HepG2 (cell line): Measurements from ENCODE around the gene RNF213. TPM values are rescaled to one million over a fixed set of nuclear protein-coding genes. Genes with fewer than 3 reads are reported as not detected.

Experiments used
- GLMP ChIP-seq: sonication (generic); formaldehyde crosslinking; IDR thresholded peaks from 2 replicates; pipeline ENCODE4 v1.9.0; 2021; ENCODE audit warnings: missing genetic modification reagents, mild to moderate bottlenecking, borderline replicate concordance
- PAXIP1 ChIP-seq: sonication (generic); formaldehyde crosslinking; conservative IDR thresholded peaks from 2 replicates; pipeline ENCODE4 v1.4.0; 2020; ENCODE audit warnings: mild to moderate bottlenecking, missing genetic modification reagents, moderate library complexity
- PPARG ChIP-seq: conservative IDR thresholded peaks from 2 replicates; pipeline ENCODE4 v1.6.1; 2016; ENCODE audit warnings: missing biosample characterization, missing genetic modification reagents
- TAF15 ChIP-seq: fragments of 200-400 bp; formaldehyde crosslinking; IDR thresholded peaks from one replicate; pipeline ENCODE4 v1.6.1; 2018; ENCODE audit warnings: mild to moderate bottlenecking, low read depth, low read length; ENCODE audit not compliant: poor library complexity, severe bottlenecking
- TRAFD1 ChIP-seq: sonication (generic); formaldehyde crosslinking; IDR thresholded peaks from 2 replicates; pipeline ENCODE4 v1.5.1; 2020; ENCODE audit warnings: missing genetic modification reagents, mild to moderate bottlenecking, borderline replicate concordance
- ZBTB14 ChIP-seq: sonication (generic); formaldehyde crosslinking; IDR thresholded peaks from 2 replicates; pipeline ENCODE4 v1.4.0; 2020; ENCODE audit warnings: missing genetic modification reagents
- ZBTB44 ChIP-seq: sonication (generic); formaldehyde crosslinking; IDR thresholded peaks from 2 replicates; pipeline ENCODE4 v1.4.0; 2020; ENCODE audit warnings: missing genetic modification reagents
- ZBTB46 ChIP-seq: sonication (generic); formaldehyde crosslinking; IDR thresholded peaks from 2 replicates; pipeline ENCODE4 v1.4.0; 2020; ENCODE audit warnings: mild to moderate bottlenecking, missing genetic modification reagents, borderline replicate concordance
- ZHX1 ChIP-seq: sonication (generic); formaldehyde crosslinking; IDR thresholded peaks from 2 replicates; pipeline ENCODE4 v1.8.1; 2022; ENCODE audit warnings: low read depth, mild to moderate bottlenecking, missing genetic modification reagents
- ZNF367 ChIP-seq: sonication (generic); formaldehyde crosslinking; IDR thresholded peaks from 2 replicates; pipeline ENCODE4 v1.4.0; 2020; ENCODE audit warnings: missing genetic modification reagents, borderline replicate concordance
- ZNF510 ChIP-seq: sonication (generic); formaldehyde crosslinking; IDR thresholded peaks from 2 replicates; pipeline ENCODE4 v1.4.0; 2020; ENCODE audit warnings: low read depth, mild to moderate bottlenecking, missing genetic modification reagents
- polyA plus RNA-seq, 8 experiments: library from polyadenylated mRNA; depleted of rRNA in 3 of 8; stranded (reverse) in 7 of 8; unstranded in 1 of 8; fragments of >200 nt; fragmentation: Illumina TruSeq in 4 of 8; extraction: Trizol in 4 of 8; gene quantifications; 2 replicates each; pipeline versions ENCODE4 v1.2.1 to v1.2.3, GENCODE V29; 2011 to 2016; ENCODE audit warnings: low read depth in 4 of 8, missing spikeins in 1 of 8, mixed read lengths in 1 of 8; ENCODE audit not compliant: insufficient read depth in 1 of 8
- total RNA-seq, 5 experiments: library from RNA; depleted of rRNA; stranded (reverse); fragments of >200 nt; fragmentation: Illumina TruSeq; extraction: Trizol; gene quantifications; 2 replicates each; pipeline ENCODE4 v1.2.3, GENCODE V29; 2016; ENCODE audit warnings: low read depth in 1 of 5

Gene RNF213
- total and polyA plus RNA-seq, 2 of the 13 experiments (the other 11 are each of a cell fraction or from before 2014, with no cell fraction given): 38.6 to 38.7 TPM

- TF ChIP-seq TAF15 (no peak), ZNF510 (CRISPR knock-in tag) (no peak), ZBTB44 (CRISPR knock-in tag) (no peak), TRAFD1 (peak; percentile 80; the same call in 1 of the 2 replicates), PAXIP1 (CRISPR knock-in tag) (peak; percentile 35; the same call in 1 of the 2 replicates), ZNF367 (CRISPR knock-in tag) (no peak), ZBTB46 (no peak), GLMP (no peak), ZBTB14 (CRISPR knock-in tag) (0 out of 2 replicates have a peak, but pooled peaks have one; percentile 14), ZHX1 (CRISPR knock-in tag) (no peak), PPARG (CRISPR knock-in tag) (peak; percentile 48)
Observed at GRCh38 chr17:80263253-80264204, 2.9 kb downstream of the RNF213 start (continued).
